ENCODE data around the gene CDH4. TPM values are rescaled to one million over a fixed set of nuclear protein-coding genes. Genes with fewer than 3 reads are reported as not detected.

The CDH4 gene
- total RNA-seq, 2 donors from 2014 or later = 0.06 to 0.08 TPM

DNA sequence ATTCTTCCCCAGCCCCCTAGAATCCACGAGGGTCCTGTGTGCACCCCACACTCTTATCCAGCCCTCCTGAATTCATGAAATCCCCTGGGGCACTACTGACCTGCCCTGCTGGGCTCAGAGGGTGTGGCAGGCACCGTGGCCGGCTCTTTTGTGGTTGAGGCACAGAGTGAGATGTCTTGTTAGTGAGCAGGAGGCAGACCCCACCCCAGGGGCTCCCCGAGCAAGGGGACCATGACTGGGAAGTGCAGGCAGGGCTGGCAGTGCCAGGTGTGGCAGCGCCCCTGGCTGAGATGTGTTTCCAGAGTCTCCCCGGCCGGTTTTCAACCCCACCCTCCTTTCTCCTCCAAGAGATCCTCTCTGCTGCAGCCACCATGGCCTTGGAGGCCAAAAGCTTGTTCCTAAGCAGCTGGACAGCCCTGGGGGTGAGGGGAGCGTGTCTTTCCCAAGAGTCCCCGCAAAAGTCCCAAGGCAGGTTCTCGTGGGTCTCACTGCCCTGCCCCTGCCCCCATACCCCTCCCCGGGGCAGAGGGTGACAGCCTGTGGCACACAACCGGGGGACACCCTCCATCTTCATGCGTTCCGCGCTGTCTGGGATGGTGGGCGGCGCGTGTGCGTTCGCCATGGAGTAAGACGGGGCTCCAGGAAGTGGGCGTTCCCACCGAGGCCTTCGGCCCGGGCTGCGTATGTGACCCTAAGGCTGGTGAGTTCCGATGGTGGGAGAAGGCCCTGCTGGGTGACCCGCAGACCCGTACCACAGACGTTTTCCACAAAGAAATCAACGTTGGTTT lies 604.8 kb downstream of the CDH4 start:
- intact Hi-C loops (cut with DNase I) = no loop called here
- DNase-seq (no peak), ATAC-seq (no peak)

DNA sequence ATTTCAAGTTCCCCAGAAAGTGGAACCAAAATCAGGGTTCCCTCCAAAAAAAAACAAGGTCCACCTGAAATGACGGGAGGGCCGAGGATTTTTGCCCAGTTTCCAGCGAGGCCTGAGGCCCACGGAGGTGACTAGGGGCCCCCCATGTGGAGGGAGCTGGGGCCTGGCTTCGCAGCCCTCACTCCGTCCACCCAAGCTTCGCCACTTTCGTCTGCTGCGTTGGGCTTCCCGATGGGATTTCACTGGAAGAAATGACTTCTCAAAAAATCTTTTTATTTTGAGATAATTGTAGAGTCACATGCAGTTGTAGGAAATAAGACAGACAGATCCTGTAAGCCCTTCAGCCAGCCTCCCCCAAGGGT lies 605.3 kb downstream of the CDH4 start:
- DNase-seq (no peak), ATAC-seq (no peak)
- intact Hi-C loops (cut with DNase I) = no loop called here

GRCh38 chr20:61857884-61858283 lies 605.8 kb downstream of the CDH4 start:
- intact Hi-C loops (cut with DNase I) = no loop called here
- DNase-seq = no peak
- no peak for ATAC-seq

- intact Hi-C loops (cut with DNase I) = no loop called here
- DNase-seq (no peak), ATAC-seq (no peak)
Measured at GRCh38 chr20:61859767-61860166, 607.7 kb downstream of the CDH4 start.

DNA sequence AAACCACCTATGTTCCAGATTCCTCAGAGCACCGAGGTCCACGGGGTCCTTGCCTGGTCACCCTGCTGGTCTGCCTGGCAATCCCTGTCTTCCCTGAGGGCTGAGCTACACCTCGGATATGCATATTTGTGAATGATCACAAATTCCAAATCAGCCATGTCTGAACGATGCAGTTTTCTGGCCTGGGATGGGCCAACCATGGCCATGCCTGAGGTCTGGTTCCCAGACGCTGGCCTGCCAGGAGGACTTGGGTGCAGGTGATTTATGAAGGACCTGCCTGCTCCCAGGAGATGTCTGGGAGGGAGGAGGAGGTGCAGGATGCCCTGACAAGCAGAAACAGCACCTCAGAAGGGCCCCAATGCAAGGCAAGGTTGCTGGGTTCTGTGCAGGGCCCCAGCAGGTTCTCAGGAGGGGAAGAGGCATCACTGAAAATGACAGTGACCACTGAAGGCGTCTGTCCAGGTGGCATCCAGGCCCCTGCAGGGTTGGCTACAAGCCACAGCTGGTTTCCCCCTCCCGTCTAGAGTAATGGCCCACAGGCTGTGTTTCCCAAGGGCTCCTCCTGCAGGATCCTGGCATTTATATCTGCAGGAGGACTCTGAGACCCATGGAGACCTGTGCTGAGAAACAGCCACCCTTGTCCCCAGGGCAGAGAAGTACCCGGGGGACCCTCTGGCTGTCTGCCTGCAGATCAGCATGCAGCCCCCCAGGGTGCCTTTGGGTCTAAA lies 608.4 kb downstream of the CDH4 start:
- DNase-seq (no peak), ATAC-seq (no peak)
- intact Hi-C loops (cut with DNase I) = no loop called here

GRCh38 chr20:61861054-61861841 lies 609.2 kb downstream of the CDH4 start:
- ATAC-seq (no peak), DNase-seq (no peak)
- intact Hi-C loops (cut with DNase I) = no loop called here

DNA sequence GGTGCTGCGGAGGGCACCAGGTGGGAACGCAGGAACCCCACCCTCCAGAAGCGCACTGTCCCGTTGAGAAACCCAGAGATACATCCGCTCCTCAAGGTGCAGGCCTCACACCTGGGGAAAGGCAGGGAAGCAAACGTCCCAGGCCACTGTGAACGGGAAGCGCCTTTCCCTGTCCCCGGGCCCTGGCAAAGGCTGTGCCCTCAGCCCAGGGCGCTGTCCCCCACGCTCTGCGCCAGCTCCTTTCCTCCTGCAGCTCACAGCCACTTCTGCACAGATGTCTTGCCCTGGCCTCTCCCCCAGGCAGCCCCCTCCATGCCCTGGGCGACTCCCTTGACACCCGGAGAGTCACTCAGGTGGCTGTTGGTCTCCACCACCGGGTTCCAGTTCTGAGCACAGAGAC lies 609.8 kb downstream of the CDH4 start:
- ATAC-seq (no peak), DNase-seq (no peak)
- intact Hi-C loops (cut with DNase I) = no loop called here

GRCh38 chr20:61862881-61863280 lies 610.8 kb downstream of the CDH4 start:
- no peak for ATAC-seq
- intact Hi-C loops (cut with DNase I) = no loop called here
- DNase-seq = no peak

- ATAC-seq = no peak
- intact Hi-C loops (cut with DNase I) = no loop called here
- DNase-seq = no peak
Measured at GRCh38 chr20:61864481-61864880, 612.4 kb downstream of the CDH4 start.

- ATAC-seq (no peak), DNase-seq (no peak)
- intact Hi-C loops (cut with DNase I) = no loop called here
Measured at GRCh38 chr20:61865353-61865752, 613.3 kb downstream of the CDH4 start.

GRCh38 chr20:61866165-61866564 lies 614.1 kb downstream of the CDH4 start:
- DNase-seq (no peak), ATAC-seq (no peak)
- intact Hi-C loops (cut with DNase I) = no loop called here

DNA sequence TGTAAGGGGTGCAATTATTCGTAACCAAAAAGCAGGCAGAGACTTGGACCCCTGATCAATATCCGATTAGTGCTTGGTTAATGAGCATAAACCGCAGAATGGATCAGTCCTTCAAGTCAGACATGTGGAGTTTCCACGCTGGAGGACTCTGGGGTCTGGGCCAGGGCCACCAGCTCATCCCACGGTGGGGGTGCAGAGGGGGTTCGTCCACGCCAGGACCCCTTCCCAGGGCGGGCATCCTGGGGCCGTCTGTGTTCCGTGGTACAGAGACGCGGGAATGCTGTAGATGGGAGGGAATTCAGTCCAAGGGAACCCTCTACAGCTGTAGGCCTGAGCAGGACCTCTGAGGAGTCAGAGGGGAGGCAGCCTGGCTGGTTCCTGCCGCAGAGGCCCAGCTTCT lies 615.9 kb downstream of the CDH4 start:
- no peak for DNase-seq
- ATAC-seq = no peak
- intact Hi-C loops (cut with DNase I) = no loop called here

- intact Hi-C loops (cut with DNase I) = no loop called here
- peak in 1 of 2 donors; percentile 20 for ATAC-seq
- DNase-seq = no peak
Measured at GRCh38 chr20:61868466-61869090, 616.5 kb downstream of the CDH4 start.

DNA sequence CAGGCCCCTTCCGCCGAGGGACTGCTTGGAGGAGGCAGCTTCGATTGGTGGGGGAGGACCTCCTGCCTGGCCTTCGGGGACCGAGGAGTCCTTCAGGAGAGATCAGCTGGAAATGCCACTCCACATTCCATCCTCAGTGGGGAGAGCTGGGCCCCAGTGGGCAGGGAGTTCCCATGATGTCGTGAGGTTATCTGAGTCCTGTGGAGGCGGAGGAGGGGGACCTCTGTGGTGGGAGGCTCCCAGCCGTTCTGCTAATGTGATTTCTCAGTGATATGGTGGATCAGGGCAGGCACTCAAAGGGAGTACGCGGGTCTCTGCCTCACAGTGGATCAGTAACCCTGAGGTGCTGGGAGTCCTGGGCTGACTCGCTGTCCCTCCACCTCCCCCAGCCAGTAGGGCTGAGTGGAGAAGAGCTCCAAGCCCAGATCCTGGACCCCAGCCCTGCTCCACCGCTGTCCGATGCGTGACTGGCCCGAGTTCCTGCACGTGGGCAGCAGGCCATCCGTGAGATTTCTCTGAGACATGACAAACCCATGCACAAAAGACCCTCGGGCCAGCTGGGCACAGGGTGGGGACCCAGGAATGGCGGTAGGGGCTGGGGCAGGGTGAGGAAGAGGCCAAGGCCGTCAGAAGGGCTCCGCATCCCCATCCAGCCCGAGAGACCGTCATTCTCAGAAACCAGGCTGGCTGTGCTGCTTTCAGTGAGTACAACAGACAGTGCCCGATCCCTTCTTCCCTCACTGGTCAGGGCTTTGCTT lies 617.9 kb downstream of the CDH4 start:
- no peak for DNase-seq
- intact Hi-C loops (cut with DNase I) = no loop called here
- no peak for ATAC-seq

DNA sequence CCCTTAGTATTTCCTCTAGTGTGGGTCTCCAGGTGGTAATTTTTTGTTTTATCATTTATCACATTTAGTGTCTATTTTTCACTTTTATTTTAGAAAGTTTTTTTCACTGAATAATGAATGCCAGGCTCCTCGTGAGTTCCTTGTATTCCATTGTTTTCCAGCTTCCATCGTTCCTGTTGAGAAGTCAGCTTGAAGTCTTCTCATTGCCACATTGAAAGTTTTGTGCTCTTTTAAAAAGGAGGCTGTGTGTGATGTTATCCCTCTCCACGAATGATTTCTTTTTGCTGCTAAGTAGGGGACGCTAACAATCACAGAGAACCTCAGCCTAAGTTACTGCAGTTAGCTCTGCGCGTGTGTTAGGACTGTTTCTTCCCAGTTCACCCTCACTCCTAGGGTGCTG lies 619.1 kb downstream of the CDH4 start:
- intact Hi-C loops (cut with DNase I) = no loop called here
- DNase-seq = no peak
- ATAC-seq = no peak

GRCh38 chr20:61871913-61872312 lies 619.9 kb downstream of the CDH4 start:
- intact Hi-C loops (cut with DNase I) = no loop called here

GRCh38 chr20:61872371-61872900 lies 620.4 kb downstream of the CDH4 start:
- DNase-seq = no peak
- intact Hi-C loops (cut with DNase I) = no loop called here
- no peak for ATAC-seq

More at GRCh38 chr20:61871913-61872312, 619.9 kb downstream of the CDH4 start:
- DNase-seq (no peak), ATAC-seq (no peak)

DNA sequence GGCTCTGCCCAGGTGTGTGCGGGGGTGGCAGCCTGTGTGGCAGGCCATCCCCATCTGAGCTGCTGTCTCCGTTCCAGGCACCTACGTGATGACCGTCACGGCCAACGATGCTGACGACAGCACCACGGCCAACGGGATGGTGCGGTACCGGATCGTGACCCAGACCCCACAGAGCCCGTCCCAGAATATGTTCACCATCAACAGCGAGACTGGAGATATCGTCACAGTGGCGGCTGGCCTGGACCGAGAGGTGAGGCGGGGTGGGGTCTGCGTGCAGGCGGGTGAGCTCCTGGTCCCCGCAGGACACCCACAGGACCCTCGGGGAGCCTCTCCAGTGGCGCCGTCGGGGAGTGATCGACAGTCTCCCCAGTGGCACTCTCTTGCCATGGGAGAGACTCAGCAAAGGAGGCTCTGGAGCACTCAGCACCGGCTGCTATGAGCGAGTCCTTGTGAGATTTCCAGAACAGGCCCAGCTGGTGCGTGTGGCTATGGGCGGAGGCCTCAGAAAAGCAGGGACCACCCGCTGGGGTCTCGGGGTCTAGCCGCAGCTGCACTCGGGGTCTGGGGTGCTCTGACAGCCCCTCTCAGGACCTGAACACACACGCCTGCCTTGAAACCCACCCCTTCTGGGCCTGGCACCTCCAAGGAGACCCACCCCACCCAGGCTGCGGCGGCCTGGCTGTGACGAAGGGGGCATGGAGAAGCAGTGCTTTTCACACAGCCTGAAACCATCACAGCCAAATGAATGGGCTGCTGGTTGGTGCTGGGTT lies 621.8 kb downstream of the CDH4 start:
- no peak for DNase-seq
- intact Hi-C loops (cut with DNase I) = no loop called here
- no peak for ATAC-seq
